Fibroblast of skin of left quadriceps (primary cell): ENCODE results near the gene PTRH1.

Experiments
- DNase-seq, 2 experiments: peaks; one replicate each; pipeline ENCODE4 v3.0.0-alpha.2; 2013; ENCODE audit warnings: low read depth in 2 of 2

PTRH1 gene

DNA sequence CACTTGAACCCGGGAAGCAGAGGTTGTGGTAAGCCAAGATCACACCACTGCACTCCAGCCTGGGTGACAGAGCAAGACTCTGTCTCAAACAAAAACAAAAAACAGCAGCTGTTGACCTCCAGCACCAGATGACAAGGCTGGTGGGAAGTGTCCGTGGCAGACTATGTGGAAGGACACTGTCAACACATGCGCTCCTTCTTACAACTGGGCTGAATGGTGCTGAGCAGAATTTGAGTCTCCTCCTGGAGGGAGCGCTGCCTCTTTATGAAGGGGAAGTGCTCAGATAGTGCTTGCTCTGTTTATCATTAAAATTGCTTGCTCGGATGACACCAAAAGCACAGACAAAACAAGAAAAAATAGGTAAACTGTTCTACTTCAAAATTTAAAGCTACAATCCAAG is 17.9 kb downstream of the PTRH1 start:
- DNase-seq: no peak

DNA sequence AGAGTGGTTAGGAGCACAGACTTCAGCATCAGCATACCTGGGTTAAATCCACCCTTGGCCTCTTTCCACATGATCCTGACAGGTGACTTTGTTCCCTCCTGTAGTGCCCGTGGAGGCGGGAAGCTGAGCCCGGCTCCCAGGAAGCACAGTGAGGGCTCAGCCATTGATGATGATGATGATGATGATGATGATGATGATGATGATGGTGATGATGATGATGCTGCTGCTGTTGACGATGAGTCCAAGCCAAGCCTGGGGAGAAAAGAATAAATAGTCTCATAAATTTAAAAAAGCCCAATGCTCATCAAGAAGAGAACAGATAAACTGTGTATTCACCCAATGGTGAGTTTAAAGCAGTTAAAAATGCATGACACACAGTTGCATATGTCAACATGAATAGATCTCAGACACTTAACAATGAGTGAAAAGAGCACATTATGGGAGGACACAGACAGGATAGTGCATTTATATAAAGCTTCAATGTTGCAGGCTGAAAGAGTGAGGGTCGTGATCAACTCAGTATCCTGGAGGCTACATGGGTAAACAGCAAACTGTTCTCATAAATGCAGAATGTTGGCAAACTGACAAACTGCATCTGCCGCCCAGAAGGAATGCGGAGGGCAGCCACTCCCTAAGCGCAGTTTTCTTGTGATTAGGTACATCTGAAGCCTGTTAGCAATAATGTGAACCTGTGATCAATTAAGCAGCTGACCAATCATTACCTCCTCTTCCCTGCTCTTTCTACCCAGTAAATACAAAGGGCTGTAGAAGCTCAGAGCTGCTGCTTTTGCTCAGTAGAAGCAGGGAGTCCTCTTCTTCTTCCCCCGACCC is 20.4 kb downstream of the PTRH1 start:
- DNase-seq: peak; percentile 59 to 64

DNA sequence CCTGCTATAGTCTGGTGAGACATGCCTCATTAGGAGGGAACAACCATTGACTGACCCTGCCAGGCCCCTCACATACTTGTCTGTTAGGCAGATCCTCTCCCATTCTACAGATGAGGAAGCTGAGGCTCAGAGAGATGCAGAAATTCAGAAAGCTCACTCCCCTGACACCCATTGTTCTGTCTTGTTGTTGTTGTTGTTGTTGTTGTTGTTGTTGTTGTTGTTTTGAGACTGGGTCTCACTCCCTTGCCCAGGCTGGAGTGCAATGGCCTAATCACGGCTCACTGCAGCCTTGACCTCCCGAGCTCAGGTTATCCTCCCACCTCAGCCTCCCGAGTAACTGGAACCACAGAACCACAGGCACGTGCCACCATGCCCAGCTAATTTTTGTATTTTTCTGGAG is 21.8 kb downstream of the PTRH1 start:
- no peak for DNase-seq

DNA sequence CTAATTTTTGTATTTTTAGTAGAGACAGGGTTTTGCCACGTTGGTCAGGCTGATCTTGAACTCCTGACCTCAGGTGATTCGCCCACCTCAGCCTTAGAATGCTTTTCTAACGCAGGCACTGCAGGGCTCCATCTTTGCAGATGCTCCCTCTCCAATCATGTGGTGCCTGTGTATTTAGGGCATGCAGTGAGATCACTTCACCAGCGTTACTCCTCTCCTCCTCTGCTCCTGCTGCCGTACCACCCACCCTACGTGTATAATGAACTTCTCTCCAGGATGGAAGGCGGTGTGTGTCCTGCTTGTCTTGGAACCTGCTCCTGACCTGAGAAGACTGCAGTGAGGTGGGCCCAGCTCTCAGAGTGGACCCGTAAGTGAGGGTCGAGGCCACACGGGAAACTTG is 22.3 kb downstream of the PTRH1 start:
- no peak for DNase-seq

DNA sequence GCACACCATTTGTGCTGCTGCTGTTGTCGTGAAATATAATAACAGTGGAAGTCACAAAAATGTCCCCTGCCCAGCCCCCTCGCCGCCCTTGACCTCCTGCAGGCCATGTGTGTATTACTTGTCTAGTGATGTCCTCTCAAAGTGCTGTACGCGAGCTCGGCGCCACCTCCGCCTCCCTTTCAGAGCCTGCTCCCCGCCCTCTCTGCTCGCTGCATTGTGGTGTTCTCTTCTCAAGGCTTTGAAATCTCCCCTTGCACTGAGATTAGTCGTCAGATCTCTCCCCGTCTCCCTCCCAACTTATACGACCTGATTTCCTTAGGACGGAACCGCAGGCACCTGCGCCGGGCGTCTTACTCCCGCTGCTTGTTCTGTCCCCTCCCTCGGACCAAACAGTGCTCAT is 23.4 kb downstream of the PTRH1 start:
- DNase-seq: no peak

DNA sequence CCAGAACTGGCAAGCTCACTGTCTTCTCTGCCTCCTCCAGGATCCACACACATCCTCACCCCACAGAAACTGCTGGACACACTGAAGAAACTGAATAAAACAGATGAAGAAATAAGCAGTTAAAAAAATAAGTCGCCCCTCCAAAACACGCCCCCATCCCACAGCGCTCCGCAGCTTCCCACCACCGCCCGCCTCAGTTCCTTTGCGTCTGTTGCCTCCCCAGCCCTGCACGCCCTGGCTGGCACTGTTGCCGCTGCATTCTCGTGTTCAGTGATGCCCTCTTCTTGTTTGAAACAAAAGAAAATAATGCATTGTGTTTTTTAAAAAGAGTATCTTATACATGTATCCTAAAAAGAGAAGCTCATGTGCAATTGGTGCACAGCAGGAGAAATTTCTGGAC is 24.7 kb downstream of the PTRH1 start:
- DNase-seq: no peak

DNA sequence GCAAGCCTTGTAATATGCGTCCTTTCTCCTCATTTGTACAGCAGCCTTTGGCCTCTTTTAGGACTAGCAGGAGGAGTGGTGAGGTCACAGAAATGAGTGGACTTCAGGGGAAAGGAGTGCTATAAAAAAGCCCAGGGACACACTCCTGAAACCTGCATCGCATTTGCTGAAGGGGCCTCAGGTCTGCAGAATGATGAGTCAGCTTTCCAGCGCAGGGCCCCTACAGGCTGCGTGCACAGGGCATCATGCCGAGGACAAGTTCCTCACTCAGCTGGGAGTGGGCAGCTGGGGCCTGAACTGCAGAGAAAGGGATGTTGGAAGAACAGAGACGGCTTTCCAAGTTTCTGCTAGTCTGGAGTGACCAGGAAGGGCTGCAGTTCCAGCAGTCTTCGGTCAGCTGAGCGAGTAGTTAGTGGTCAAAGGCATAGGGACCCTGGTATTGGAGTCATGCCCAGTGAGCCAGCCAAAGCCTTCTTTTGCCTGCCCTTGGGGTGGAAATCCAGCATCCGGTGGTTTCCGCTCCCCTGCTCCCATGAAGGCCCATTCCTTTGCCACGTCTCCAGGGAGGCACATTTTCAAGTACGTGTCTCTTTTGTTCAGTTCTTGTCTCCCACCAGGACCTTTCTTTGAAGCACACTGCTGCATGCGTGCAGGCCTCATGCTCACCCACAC is 26.0 kb downstream of the PTRH1 start:
- no peak for DNase-seq

DNA sequence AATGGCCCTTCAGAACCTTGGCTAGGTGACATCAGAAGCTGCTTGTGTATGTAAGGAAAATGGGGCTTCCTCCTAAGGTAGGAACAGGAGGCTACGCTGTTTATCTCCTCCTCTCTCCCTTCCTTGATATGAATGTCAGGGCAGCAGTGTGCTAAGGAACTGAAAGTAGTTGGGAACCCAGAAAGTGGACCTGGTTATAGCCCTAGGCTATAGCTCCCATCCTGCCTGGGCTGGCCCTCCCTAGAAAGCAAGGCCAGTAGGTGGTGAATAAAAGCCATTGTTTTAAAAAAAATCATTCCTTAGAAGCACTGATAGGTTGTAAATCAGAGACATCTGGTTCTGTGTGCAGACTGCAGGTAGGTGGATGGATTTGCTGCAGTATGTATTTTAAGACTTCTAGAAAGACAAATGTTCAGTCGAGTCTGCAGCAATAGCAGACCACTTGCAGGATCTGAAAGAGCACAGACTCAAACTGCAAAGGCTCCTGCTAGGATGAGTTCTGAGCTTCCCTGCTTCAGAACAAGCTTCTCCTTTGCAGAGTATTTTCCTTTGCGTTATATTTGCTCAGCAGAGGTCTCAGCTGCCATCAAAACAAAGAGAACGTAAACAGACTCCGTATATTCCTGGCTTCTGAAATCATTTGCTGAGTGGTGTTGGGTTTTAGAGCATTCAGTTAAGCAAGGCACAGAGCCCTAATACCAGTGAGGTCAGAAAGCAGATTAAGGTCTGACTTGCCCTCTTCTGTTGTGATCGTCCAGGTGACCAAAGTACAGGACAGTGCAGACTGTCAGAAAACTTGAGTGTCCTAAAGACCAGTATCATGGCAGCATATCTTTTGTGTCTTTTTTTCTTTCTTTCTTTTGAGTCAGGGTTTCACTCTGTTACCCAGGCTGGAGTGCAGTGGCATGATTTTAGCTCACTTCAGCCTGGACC is 28.7 kb downstream of the PTRH1 start:
- no peak for DNase-seq

DNA sequence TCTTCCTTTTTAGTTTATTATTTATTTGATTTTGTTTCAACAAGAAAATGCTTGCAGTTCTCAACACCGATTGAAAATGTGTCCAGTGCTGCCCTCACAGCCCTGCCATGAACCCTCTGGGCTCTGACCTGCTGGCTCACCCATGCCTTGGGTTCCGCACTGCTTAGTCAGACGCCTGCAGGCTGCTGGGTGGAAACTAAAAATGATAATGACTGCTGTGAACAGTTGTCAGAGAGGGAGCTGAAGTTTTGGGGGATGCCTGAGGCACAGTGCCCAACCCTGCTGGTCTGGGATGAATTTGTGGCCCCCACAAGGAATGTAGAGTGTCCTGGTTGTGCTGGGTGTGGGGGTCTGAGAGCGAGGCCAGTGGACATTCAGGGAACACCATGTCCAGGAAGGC is 30.9 kb downstream of the PTRH1 start:
- DNase-seq: no peak

DNA sequence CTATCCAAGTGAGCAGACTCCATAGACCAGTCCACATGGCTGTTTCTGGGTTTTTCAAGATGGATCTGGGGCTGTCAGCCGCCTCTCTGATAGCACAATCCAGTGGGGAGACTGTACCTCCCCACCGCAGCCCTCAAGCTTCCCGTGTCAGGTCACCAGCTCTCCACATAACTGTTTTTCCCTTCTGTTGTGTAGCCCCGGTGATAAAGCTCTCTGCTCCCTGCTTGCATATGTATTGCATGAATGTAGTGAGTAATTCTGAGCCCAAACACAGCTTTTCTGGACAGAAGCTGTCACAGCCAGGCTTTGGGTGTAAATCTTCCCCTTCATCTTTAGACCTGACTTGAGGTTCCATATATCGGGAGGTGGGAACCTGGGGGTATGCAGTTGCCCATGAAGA is 31.7 kb downstream of the PTRH1 start:
- peak in 1 of 2 experiments; percentile 15 for DNase-seq

DNA sequence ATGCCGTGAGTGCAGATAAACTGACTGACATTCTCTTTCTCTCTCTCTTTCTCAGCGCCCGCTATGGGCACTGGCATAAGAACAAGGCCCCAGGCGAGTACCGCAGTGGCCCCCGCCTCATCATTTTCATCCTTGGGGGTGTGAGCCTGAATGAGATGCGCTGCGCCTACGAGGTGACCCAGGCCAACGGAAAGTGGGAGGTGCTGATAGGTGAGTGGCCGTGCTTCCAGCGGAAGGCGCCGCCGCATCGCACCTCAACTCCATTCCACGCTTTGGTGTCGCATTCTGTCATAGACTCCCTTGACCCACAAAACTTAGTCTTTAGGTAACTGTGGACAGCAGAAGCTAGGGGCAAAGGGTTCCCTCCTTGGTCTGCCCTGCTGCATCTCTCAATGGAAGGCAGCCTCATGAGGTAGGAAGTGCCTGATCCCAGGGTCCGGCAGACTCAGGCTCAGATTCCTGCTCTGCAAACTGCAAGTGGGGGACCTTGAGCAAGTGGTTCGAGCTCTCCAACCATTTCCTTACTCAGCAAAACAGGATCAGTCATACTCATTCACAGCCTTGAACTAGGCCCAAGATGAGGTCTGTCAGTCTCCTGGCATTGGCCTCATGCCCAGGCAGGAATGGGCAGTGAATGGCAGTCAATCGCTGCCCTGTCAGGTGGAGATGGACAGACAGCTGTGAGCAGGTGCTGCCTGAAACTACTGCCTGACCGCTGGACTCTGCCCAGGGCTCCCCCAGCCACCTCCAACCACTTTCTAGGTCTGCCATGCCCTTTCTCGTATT is 32.9 kb downstream of the PTRH1 start:
- no peak for DNase-seq

DNA sequence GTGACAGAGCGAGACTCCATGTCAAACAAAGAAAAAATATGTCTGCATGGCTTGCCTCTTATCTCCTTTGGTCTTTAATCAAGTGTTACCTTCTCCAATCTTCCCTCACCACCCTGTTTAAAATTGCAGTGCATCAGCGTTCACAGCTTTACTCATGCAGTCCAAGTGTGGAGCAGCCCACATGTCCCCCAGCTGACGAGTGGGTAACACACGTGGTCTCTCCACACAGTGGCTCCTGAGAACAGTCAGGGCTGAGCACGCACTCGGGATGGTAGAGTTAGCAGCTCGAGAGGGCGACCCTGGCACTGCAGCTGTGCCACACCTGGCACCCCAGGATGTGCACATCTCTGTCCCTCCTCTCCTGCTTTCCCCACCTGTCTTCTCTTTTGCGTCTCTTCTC is 34.6 kb downstream of the PTRH1 start:
- DNase-seq: no peak

DNA sequence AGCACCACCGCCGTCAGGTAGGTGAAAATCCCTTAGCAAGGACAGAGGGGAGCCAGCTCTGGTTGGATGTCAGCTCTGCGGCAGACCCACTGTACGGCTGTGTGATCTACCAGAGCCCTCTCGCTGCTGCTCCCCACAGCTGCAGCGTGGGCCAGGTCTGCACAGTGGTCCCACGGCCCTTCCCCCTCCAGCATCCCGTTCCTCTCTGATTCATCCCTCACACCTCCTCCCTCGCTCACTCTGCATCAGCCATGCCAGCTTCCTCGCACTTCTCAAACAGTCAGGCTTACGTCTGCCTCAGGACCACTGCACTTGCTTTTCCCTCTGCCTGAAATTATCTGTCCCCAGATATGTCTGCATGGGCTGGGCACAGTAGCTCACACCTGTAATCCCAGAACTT is 35.2 kb downstream of the PTRH1 start:
- no peak for DNase-seq

DNA sequence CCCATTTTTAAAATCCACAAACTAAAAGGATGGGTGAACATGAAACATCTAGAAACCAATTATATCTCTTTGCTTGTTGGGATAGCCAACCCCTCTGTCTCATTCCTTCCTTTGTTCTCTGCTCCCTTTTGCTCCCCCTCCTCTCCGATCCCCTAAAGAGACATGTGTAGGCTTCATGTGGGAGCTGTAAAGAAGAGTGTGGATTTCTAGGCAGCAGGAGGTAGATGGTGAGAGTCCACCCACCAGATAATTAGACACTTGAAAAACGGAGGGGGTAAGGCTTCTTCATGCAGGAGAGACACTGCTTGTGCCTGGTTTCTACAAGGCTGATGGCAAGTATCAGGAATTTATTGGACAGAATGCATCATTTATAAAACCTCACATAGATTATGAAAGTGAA is 36.0 kb downstream of the PTRH1 start:
- DNase-seq: no peak

DNA sequence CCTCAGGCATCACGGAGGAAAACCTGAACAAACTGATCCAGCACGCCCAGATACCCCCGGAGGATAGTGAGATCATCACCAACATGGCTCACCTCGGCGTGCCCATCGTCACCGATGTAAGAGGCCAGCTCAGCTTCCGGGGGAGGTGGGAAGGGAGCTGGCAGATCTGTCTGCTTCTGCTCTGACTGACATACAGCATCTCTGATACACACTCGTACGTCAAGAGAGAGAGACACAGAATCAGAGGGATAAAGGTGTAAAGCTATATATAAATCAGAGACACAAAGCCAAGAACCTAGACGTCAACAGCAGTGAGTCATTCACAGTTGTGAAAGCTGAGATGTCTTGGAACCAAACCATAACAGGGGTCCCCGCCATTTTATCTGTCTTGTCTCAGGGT is 38.8 kb downstream of the PTRH1 start:
- DNase-seq: no peak

DNA sequence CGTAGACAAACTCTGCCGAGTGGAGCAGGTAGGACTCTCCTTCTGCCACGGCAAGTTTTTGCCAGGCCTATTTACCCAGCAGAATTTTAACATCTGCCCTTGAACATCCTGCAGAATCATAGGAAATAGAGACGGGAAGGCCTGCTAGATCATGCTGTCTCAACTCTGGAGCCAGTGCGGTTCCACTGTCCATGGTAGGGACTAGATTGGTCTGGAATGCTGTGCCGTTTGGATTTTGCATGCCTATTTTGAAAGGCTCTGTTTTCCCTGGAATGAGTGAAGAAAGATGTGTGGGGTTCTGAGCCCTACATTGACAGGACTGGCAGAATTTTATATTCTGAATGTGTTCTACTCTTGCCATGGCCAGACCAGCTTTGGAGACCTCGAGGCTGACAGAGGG is 42.2 kb downstream of the PTRH1 start:
- DNase-seq: no peak

DNA sequence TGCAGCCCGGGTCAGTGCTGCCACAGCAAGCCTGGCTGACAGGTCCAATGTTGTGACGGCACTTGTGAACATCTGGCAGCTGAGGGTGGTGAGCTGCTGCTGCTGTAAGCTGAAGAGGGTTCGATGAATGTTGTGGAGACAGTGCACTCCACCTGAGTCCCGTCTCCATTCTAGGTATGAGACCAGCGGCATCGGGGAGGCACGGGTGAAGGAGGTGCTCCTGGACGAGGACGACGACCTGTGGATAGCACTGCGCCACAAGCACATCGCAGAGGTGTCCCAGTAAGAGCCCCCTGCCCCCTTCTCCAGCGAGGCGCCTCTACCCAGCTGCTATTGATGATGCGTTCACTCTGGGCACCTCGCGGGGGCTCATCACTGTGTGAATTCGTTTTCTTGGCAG is 47.6 kb downstream of the PTRH1 start:
- no peak for DNase-seq

DNA sequence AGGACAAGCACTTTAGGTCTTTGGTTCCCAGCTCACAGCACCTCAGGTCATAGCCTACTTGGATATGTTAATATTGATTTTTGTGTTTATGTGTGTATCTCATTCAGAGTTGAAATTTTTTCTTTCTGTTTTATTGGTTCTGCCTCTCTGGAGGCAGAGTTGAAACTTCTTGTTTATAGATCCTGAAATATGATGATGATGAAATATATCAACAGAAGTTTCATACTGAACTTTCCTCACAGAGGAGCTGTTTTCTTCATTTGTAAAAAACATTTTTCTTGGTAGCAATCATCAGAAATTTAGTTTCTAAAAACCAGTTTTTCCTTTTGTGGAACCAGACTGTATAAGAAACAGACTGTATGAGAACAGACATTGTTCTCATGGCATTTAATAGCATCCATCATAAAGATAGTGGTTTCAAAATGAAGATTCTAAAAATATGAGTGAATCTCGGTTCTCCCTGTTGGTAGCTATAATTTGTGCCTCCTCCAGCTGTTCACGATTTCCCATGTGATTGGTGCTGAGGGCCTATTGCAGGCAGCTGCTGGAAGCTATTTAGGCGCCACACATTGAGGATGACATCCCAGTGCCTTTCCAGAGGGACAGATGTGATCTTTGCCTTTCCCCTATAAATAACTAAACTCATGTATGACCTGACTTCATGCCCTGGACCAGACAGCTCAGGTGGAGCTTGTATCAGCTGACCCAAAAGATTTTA is 48.2 kb downstream of the PTRH1 start:
- no peak for DNase-seq

DNA sequence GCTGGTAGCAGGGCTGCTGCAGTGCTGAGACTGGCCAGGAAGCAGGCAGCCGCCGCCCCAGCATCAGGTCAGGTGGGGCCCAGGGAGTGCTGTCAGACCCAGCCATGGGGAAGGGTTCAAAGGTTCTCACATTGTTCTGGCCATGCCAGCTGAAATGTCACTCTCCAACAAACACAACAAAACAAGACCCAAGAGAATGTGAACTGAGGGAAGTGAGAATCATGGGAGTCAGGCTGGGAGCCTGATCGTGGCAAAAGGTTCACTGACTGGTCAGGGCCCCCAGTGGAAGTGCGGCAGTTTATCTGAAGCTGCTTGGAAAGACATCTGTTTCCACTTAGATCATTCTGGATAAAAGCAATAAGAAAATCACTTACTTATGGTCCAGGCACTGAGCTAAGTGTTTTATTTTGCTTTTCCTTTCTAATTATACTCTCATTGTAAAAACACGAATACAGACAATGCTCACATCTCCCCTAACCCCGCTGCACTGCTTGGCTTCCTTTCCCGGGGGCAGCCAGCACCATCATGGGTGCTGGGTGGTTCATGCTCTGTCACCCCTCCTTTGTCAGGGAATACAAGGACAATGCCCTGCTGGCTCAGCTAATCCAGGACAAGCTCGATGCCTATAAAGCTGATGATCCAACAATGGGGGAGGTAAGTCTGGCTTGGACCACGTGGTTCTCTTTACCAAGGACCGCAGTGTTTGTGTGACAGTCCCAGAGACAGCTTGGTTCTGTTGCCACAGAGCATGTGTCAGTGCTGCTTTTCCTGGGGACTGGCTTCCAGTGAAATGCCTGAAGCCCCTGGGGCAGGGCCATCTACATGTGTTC is 50.6 kb downstream of the PTRH1 start:
- peak; percentile 20 to 32 for DNase-seq

DNA sequence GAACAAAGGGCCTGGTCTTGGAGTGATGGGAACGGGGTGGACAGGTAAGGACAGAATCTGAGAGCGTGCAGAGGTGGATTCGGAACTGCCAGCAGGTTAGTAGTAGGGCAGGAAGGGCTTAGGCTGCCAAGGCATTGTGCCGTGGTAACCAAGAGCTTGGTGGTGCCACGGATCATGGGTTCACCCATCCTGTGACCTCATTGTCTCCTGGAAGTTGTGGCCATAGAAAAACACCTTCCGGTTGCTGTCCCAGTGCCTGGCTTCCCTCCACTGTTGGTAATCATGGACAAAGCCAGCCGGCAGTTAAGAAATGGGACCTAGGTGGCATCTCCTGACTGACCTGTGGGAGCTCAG is 51.2 kb downstream of the PTRH1 start:
- DNase-seq: no peak
